Common myeloid progenitor, CD34-positive (primary cell): Measurements from ENCODE around the gene RNF168.

Experiments
- CTCF ChIA-PET: fragments of 350-600 bp; sonication (Branson Sonifier 250); formaldehyde crosslinking; loops from one replicate; lab custom pipeline; 2021; ENCODE audit warnings: antibody characterized with exemption; lab: Charles Lee
- POLR2A ChIA-PET: fragments of 350-600 bp; sonication (Branson Sonifier 250); formaldehyde crosslinking; loops from one replicate; lab custom pipeline; 2021; ENCODE audit warnings: antibody characterized with exemption; lab: Charles Lee
- DNase-seq, 3 donors: peaks; one replicate each; pipeline versions ENCODE4 v3.0.0 to v3.0.0-alpha.2; 2013
- H3K27ac ChIP-seq, 2 experiments: 1 replicate in 1 of 2; 2 replicates in 1 of 2; pipeline ENCODE4 v1.7.0; 2013; ENCODE audit warnings: inconsistent platforms in 2 of 2, low read length in 2 of 2, mild to moderate bottlenecking in 2 of 2, low read depth in 1 of 2, moderate library complexity in 1 of 2; ENCODE audit not compliant: severe bottlenecking in 2 of 2, insufficient read depth in 1 of 2, poor library complexity in 1 of 2
- H3K27me3 ChIP-seq, 5 experiments: replicated peaks in 2 of 5; 1 replicate in 3 of 5; 2 replicates in 2 of 5; pipeline versions ENCODE4 v1.6.1 to v1.7.0; 2013; ENCODE audit warnings: low read length in 4 of 5, mild to moderate bottlenecking in 2 of 5, moderate library complexity in 2 of 5, inconsistent platforms in 1 of 5; ENCODE audit not compliant: insufficient read depth in 5 of 5, control insufficient read depth in 4 of 5
- H3K36me3 ChIP-seq, 4 experiments: 1 replicate in 2 of 4; 2 replicates in 2 of 4; pipeline versions ENCODE4 v1.6.1 to v1.7.0; 2013; ENCODE audit warnings: low read length in 3 of 4, control low read depth in 1 of 4, mild to moderate bottlenecking in 1 of 4; ENCODE audit not compliant: control insufficient read depth in 4 of 4, insufficient read depth in 4 of 4
- H3K4me1 ChIP-seq, 4 experiments: 1 replicate in 3 of 4; 2 replicates in 1 of 4; pipeline versions ENCODE4 v1.6.1 to v1.7.1; 2013; ENCODE audit warnings: low read length in 3 of 4, mild to moderate bottlenecking in 3 of 4, control low read depth in 1 of 4, inconsistent platforms in 1 of 4, moderate library complexity in 1 of 4; ENCODE audit not compliant: control insufficient read depth in 4 of 4, insufficient read depth in 4 of 4; ENCODE audit errors: control extremely low read depth in 1 of 4
- H3K4me3 ChIP-seq, 7 experiments: 1 replicate in 4 of 7; 2 replicates in 3 of 7; pipeline versions ENCODE4 v1.5.1 to v1.7.0; 2013; ENCODE audit warnings: mild to moderate bottlenecking in 7 of 7, low read length in 6 of 7, moderate library complexity in 6 of 7, inconsistent platforms in 2 of 7, low read depth in 2 of 7, control low read depth in 1 of 7; ENCODE audit not compliant: insufficient read depth in 4 of 7, control insufficient read depth in 1 of 7; ENCODE audit errors: extremely low read depth in 1 of 7
- H3K9me3 ChIP-seq, 5 experiments: 1 replicate in 4 of 5; 2 replicates in 1 of 5; pipeline versions ENCODE4 v1.6.1 to v1.7.1; 2013; ENCODE audit warnings: low read length in 4 of 5, mild to moderate bottlenecking in 2 of 5, inconsistent platforms in 1 of 5, low read depth in 1 of 5, moderate library complexity in 1 of 5; ENCODE audit not compliant: control insufficient read depth in 4 of 5, insufficient read depth in 2 of 5; ENCODE audit errors: control extremely low read depth in 1 of 5
- WGBS: methylation state at CpG from one replicate; pipeline ENCODE4 v1.1.5; 2013; ENCODE audit not compliant: insufficient coverage; 5-methylcytosine and 5-hydroxymethylcytosine counted together

RNF168 gene

DNA sequence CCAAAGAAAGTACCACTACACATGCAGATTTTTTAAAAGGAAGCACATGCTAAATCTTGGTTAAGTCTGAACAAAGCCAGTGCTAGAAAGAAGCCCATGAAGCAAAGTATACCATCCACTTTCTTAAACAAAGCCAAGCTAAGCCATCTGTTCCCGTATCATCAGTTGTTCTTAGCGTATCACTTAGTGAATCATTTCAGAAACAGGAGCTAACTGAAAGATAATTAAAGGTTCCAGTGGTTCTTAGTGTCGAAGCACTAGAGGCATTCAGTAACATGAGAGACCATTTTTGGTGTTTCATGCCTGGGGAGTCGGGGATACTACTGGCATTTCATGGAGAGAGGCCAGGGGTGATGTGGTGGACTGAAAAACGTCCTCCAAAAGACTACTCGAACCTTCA lies 84.2 kb downstream of the RNF168 start:
- 100% methylated on average over 2 of the region's 6 CpGs for WGBS
- CTCF ChIA-PET = interaction anchor here (1.4 to 1.5 kb wide), 2 partner anchors 12 to 13 kb away, joined by 3 to 4 read pairs; partner anchors contain the start of gene UBXN7
- peaks cover 0 to 7% (median 5%) of the 10 kb centered on the region in 4 experiments for H3K4me1 ChIP-seq
- no peaks in the 10 kb centered on the region for H3K9me3 ChIP-seq
- POLR2A ChIA-PET = no interaction called here
- peaks cover 0 to 7% (median 2%) of the 10 kb centered on the region in 4 experiments for H3K36me3 ChIP-seq
- H3K27me3 ChIP-seq = no peaks in the 10 kb centered on the region
- no peak for DNase-seq
- H3K4me3 ChIP-seq = no peak overlapping the region
- H3K27ac ChIP-seq = no peak overlapping the region
